GM18909 (cell line): ENCODE measurements around the gene CRB1.

Experiments used
- ATAC-seq: cut with Tn5 transposase; IDR thresholded peaks from one replicate; pipeline ENCODE4 v1.9.1; 2021; ENCODE audit warnings: mild to moderate bottlenecking; ENCODE audit not compliant: unreplicated experiment, poor library complexity

Gene CRB1

DNA sequence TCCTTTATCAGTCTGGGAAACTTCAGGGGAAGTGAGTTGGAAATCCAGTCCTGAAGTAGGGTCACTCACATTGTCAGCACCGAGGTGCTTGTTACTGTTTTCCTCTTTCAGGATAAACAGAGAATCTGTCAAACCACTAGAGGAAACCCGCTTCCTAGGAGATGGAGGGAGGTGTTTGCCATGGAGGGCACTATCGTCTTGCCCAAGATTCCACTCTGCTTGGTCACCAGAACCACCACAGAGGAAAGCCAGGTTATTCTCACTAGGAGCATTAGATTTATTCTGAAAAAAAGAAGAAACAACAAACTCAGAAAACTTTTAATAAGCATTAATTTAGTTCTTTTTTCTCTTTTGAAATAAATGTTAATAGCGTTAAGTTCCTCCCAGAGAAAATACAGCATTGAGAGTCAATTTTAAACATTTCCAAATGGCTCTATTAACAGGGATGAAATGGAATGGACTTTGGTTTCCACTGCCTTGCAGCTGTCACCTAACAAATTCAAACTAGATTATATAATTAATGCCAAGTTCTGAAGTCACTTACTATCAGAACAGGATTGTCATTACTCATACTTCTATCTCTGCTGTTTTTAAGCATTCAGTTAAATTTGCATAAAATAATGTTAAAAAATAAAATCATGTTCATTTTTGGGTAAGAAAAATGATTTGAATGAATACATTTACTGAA is 242.8 kb downstream of the CRB1 start:
- ATAC-seq = no peak

GRCh38 chr1:197515421-197515820 is 247.4 kb downstream of the CRB1 start:
- ATAC-seq = no peak

DNA sequence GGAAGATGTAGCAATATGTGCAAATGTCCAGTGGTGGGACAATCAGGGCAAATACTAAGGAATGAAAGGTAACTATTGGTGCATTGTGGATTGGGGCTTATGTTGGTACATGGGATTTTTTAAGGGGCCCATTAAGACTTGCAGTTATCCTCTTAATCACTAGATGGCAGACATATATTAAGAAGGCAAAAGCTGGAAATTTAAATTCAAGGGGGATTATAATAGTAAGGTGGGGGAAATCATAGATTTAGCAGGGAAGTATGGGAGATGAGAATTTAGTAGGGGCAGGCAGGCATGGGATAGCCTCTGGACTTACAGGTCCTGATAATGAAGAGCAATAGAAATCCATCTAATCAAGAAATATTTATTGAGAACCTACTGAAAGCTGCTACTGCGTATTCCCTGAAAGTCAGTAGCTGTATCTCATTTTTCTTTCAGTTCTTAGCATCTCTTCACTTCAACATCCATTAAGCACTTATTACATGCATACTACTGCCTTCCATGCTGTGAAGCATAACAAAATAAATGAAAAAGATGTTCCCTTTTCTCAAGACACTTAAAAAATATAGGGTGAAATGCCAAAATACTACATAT is 251.8 kb downstream of the CRB1 start:
- ATAC-seq = no peak

GRCh38 chr1:197521118-197521739 is 253.2 kb downstream of the CRB1 start:
- peak; percentile 75 for ATAC-seq

GRCh38 chr1:197526736-197527371 is 258.8 kb downstream of the CRB1 start:
- peak; percentile 52 for ATAC-seq
